Activated naive CD4-positive, alpha-beta T cell treated with Interleukin-2 at 50 U/mL for 16 hours (primary cell): ENCODE results near the gene OGFOD1.

ENCODE experiments used
- DNase-seq: peaks from one replicate; pipeline ENCODE4 v3.0.0-alpha.2; 2020

OGFOD1 gene

GRCh38 chr16:56450986-56451752 is at the start of gene OGFOD1, which contains the start of gene NUDT21:
Gene OGFOD1, plus strand, starts transcription at chr16:56451554. Its CDS starts 59 bp downstream, at chr16:56451613.
Gene NUDT21, minus strand, starts transcription at chr16:56451332. Its CDS starts 130 bp downstream, at chr16:56451202.
- peak; percentile 93 for DNase-seq

- no peak for DNase-seq
Measured at GRCh38 chr16:56405977-56406672, 45.2 kb upstream of the OGFOD1 start.

- no peak for DNase-seq
Measured at GRCh38 chr16:56408379-56409098, 42.8 kb upstream of the OGFOD1 start.

GRCh38 chr16:56409195-56409594 is 42.2 kb upstream of the OGFOD1 start:
- DNase-seq, result no peak

GRCh38 chr16:56411123-56411522 is 40.2 kb upstream of the OGFOD1 start:
- DNase-seq, result no peak

- DNase-seq, result no peak
Measured at GRCh38 chr16:56411624-56412023, 39.7 kb upstream of the OGFOD1 start.

GRCh38 chr16:56413381-56413780 is 38.0 kb upstream of the OGFOD1 start:
- DNase-seq, result no peak

GRCh38 chr16:56414366-56414765 is 37.0 kb upstream of the OGFOD1 start:
- DNase-seq, result no peak

- no peak for DNase-seq
Measured at GRCh38 chr16:56415875-56416274, 35.5 kb upstream of the OGFOD1 start.

- DNase-seq, result no peak
Measured at GRCh38 chr16:56417138-56417537, 34.2 kb upstream of the OGFOD1 start.

GRCh38 chr16:56419740-56420548 is 31.4 kb upstream of the OGFOD1 start:
- DNase-seq, result no peak

- DNase-seq, result no peak
Measured at GRCh38 chr16:56420613-56421012, 30.7 kb upstream of the OGFOD1 start.

GRCh38 chr16:56421313-56421712 is 30.0 kb upstream of the OGFOD1 start:
- DNase-seq, result no peak

GRCh38 chr16:56421976-56422669 is 29.2 kb upstream of the OGFOD1 start:
- no peak for DNase-seq

- DNase-seq, result no peak
Measured at GRCh38 chr16:56422896-56423441, 28.4 kb upstream of the OGFOD1 start.

GRCh38 chr16:56423584-56424403 is 27.6 kb upstream of the OGFOD1 start:
- DNase-seq, result no peak

- DNase-seq, result no peak
Measured at GRCh38 chr16:56424404-56424764, 27.0 kb upstream of the OGFOD1 start.

- peak; percentile 49 for DNase-seq
Measured at GRCh38 chr16:56424791-56425438, 26.4 kb upstream of the OGFOD1 start.

- DNase-seq, result peak; percentile 71
Measured at GRCh38 chr16:56425439-56425832, 25.9 kb upstream of the OGFOD1 start, which contains the start of gene AMFR. Gene AMFR, minus strand, starts transcription at chr16:56425545. Its CDS starts 218 bp downstream, at chr16:56425327.

GRCh38 chr16:56426585-56426984 is 24.8 kb upstream of the OGFOD1 start:
- no peak for DNase-seq
